HG03103 (cell line): ENCODE measurements around the gene KRTAP5-4.
"Not testable (repeated sequence)": the region's sequence is repeated elsewhere in the genome, so short reads cannot be mapped to it uniquely, and the experiment has no call there.

Source experiments
- ATAC-seq: cut with Tn5 transposase; IDR thresholded peaks from one replicate; pipeline ENCODE4 v1.9.1; 2021; ENCODE audit warnings: low read depth; ENCODE audit not compliant: unreplicated experiment

Gene KRTAP5-4

GRCh38 chr11:1639666-1640065 is 17.7 kb upstream of the KRTAP5-4 start:
- no peak for ATAC-seq

GRCh38 chr11:1639102-1639620 is 17.2 kb upstream of the KRTAP5-4 start:
- no peak for ATAC-seq

- no peak for ATAC-seq
These were observed 16.4 kb upstream of the KRTAP5-4 start for GRCh38 chr11:1638344-1638743.

GRCh38 chr11:1637628-1638027 is 15.7 kb upstream of the KRTAP5-4 start:
- no peak for ATAC-seq

- no peak for ATAC-seq
These were observed 14.5 kb upstream of the KRTAP5-4 start for GRCh38 chr11:1636291-1636950.

- no peak for ATAC-seq
These were observed 11.9 kb upstream of the KRTAP5-4 start for GRCh38 chr11:1633864-1634263.

GRCh38 chr11:1632053-1632714 is 10.2 kb upstream of the KRTAP5-4 start:
- ATAC-seq, result no peak

- no peak for ATAC-seq
These were observed 9.2 kb upstream of the KRTAP5-4 start for GRCh38 chr11:1631066-1631568.

GRCh38 chr11:1630271-1630670 is 8.3 kb upstream of the KRTAP5-4 start:
- ATAC-seq, result no peak

GRCh38 chr11:1629326-1630185 is 7.6 kb upstream of the KRTAP5-4 start, which contains the start of gene KRTAP5-5:
TSS of gene KRTAP5-5 (plus strand) at chr11:1629775. CDS start at chr11:1629841, 66 bp downstream.
- no peak for ATAC-seq

- no peak for ATAC-seq
These were observed 6.8 kb upstream of the KRTAP5-4 start for GRCh38 chr11:1628506-1629325.

- ATAC-seq, result no peak
These were observed 3.6 kb upstream of the KRTAP5-4 start for GRCh38 chr11:1625541-1625940.

- no peak for ATAC-seq
These were observed 2.7 kb upstream of the KRTAP5-4 start for GRCh38 chr11:1624621-1625020.

GRCh38 chr11:1623716-1624115 is 1.8 kb upstream of the KRTAP5-4 start:
- ATAC-seq, result no peak

GRCh38 chr11:1619449-1619848 is 2.5 kb downstream of the KRTAP5-4 start:
- no peak for ATAC-seq

- ATAC-seq, result no peak
These were observed 3.7 kb downstream of the KRTAP5-4 start for GRCh38 chr11:1618231-1618630.

GRCh38 chr11:1608363-1608762 is 13.6 kb downstream of the KRTAP5-4 start, which contains the start of gene KRTAP5-3:
TSS of gene KRTAP5-3 (minus strand) at chr11:1608463. CDS start at chr11:1608385, 78 bp downstream.
- ATAC-seq, result no peak

- not testable (repeated sequence) for ATAC-seq
These were observed 14.0 kb downstream of the KRTAP5-4 start for GRCh38 chr11:1607901-1608300.

GRCh38 chr11:1607156-1607845 is 14.6 kb downstream of the KRTAP5-4 start:
- not testable (repeated sequence) for ATAC-seq
